KG1 (cell line): ENCODE measurements around the gene RTP2.

Source experiments
- DNase-seq: peaks from one replicate; lab custom pipeline; 2025; lab: John Stamatoyannopoulos, UW

RTP2 gene

GRCh38 chr3:187669675-187670504 is 32.5 kb downstream of the RTP2 start, which contains the start of gene SST:
Gene SST (minus strand): TSS chr3:187670394. CDS start chr3:187670291, 103 bp downstream.
- no peak for DNase-seq

GRCh38 chr3:187667526-187667925 is 34.8 kb downstream of the RTP2 start:
- DNase-seq = no peak

- DNase-seq = no peak
Measured at GRCh38 chr3:187665764-187666402, 36.5 kb downstream of the RTP2 start.

- DNase-seq = no peak
Measured at GRCh38 chr3:187665010-187665409, 37.3 kb downstream of the RTP2 start.

GRCh38 chr3:187662848-187663409 is 39.4 kb downstream of the RTP2 start:
- DNase-seq = no peak

- no peak for DNase-seq
Measured at GRCh38 chr3:187661267-187661666, 41.1 kb downstream of the RTP2 start.

GRCh38 chr3:187651282-187651681 is 51.1 kb downstream of the RTP2 start:
- DNase-seq = no peak
